ENCODE results near the gene OR11H7.
"Not testable (repeated sequence)": the region's sequence is repeated elsewhere in the genome, so short reads cannot be mapped to it uniquely, and the experiment has no call there.

OR11H7 gene

DNA sequence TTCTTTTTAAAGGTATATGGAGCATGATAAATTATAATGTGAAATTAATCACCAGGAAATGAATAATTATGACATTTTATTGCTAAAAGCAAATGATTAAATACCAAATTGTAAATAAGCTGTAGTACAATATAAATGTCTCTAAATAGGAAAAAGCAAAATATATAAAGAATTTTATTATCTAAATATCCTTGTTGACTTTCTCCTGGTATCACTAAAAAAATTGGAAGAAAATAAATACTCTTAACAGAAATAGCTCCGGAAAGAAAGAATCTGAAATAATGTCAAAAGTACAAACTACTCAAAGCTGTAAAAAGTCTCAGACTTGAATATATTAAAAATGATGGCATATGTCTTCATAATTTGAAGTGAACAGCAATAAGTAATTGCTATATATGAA lies at the start of gene OR11H7:
Gene OR11H7 (plus strand): TSS at position 301 of the 400 bp plus-strand sequence.
- no peak for DNase-seq

GRCh38 chr14:20179218-20179617 lies 49.6 kb upstream of the OR11H7 start:
- DNase-seq, result peak in 2 of 58 donors; percentile 1 to 13

DNA sequence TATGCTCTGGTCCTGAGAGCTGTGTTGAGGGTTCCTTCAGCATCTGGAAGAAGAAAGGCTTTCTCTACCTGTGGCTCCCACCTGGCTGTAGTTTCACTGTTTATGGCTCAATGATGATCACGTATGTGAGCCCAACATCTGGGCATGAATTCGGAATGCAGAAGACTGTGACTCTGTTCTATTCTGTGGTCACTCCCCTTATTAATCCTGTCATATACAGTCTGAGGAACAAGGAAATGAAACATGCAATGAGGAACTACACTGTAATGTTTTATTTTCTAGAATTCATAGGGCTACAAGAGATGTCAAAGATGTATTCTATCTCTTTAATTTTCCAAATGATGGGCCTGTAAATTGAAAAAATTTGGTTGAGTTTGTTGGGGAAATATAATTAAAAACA lies 48.9 kb upstream of the OR11H7 start:
- no peak for DNase-seq

GRCh38 chr14:20180486-20180885 lies 48.3 kb upstream of the OR11H7 start:
- no peak for DNase-seq

DNA sequence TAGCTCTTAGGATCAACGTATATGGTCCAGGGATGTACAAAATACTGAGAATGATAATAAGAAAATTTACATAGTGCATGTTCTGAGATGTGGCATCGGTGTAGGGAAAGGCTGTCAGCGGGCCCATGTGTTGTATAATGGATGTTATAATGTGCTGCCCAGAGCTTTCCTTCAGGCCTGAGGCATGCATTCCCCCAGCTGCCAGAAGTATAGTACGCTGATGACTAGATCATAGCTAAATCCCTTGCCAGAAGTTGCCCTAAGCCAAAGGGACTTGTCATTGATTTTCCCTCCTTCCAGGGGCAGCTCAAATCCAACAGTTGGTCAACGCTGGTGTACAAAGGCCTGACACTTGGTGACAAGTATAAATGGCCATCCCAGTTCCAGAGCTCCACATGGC lies 44.6 kb upstream of the OR11H7 start:
- DNase-seq, result no peak

DNA sequence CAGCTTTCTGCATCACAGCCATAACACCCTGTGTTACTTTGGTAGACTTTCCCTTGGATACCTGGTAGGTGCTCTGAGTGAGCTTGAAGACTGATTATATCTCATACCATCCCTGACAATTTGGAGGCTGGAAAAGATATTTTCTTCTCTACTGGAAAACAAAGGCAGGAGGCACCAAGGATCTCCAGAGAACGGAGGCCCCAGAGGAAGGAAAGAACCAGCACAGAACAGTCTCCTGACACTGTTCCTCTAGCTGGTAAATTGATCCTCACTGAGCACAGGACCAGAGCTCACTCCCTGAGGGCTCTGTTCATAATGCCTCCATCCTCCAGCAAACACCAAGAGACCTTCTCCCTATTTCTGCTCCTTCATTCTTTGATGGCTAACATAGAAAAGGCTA lies 38.2 kb upstream of the OR11H7 start, which contains the start of gene OR11G2:
Gene OR11G2 (plus strand): TSS at position 301 of the 400 bp plus-strand sequence. CDS start 6,542 bp downstream, outside the sequence.
- no peak for DNase-seq

GRCh38 chr14:20191396-20191795 lies 37.4 kb upstream of the OR11H7 start:
- no peak for DNase-seq

- DNase-seq, result peak in 1 of 58 donors; percentile 6
Observed at GRCh38 chr14:20194101-20194500, 34.7 kb upstream of the OR11H7 start.

GRCh38 chr14:20195170-20195569 lies 33.6 kb upstream of the OR11H7 start:
- not testable (repeated sequence) for DNase-seq

DNA sequence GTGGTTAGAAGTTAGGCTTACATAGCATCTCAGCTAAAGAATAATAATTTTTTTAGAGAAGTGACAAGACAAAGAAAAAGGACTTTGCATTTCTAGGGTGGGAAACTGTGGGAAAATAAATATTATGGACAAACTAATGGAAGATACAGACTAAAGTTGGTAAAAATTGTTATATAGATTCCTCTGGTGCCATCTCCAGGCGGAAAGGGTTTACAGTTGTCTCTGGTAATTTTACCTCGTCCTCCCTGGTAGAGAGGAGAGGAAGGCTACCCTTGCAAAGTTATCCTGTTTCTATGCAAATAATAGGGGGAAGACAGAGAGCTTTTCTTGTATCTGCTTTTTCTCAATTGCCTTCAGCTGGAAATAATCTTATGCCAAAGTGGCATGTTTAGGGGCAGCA lies 32.9 kb upstream of the OR11H7 start:
- DNase-seq, result no peak

- no peak for DNase-seq
Observed at GRCh38 chr14:20197459-20197858, 31.3 kb upstream of the OR11H7 start.

DNA sequence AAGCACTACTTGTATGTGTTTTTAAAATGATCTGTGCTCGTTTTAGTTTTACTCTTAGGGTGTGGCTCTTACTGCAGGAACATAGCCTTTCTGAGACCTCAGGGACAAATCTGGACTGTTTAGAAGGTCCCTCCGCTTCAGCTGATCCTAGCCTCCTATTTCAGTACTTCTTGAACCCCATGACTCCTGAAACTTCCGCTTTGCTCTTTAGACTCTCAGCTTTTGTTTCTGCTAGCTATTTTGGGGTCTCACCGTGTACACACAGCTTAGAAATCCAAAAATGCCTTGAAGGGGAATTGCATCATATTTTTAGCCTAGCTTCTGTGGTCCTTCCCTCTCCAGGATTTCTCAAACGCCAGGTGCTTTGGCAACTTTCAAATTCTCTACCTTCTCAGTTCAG lies 29.8 kb upstream of the OR11H7 start:
- DNase-seq, result no peak

- DNase-seq, result no peak
Observed at GRCh38 chr14:20204721-20205120, 24.1 kb upstream of the OR11H7 start.

DNA sequence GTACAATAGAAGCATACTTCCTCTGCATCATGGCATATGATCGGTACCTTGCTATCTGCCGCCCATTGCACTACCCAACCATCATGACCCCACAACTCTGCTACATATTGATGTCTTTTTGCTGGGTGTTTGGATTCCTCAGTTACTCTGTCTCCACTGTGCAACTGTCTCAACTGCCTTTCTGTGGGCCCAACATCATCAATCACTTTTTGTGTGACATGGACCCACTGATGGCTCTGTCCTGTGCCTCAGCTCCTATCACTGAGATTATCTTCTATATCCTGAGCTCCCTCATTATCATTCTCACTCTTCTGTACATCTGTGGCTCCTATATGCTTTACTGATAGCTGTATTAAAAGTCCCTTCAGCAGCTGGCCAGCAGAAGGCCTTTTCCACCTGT lies 19.2 kb upstream of the OR11H7 start:
- no peak for DNase-seq

- DNase-seq, result not testable (repeated sequence)
Observed at GRCh38 chr14:20212406-20212805, 16.4 kb upstream of the OR11H7 start.

- no peak for DNase-seq
Observed at GRCh38 chr14:20215196-20215595, 13.6 kb upstream of the OR11H7 start.

- no peak for DNase-seq
Observed at GRCh38 chr14:20219033-20219432, 9.7 kb upstream of the OR11H7 start.

- no peak for DNase-seq
Observed at GRCh38 chr14:20223410-20223809, 5.4 kb upstream of the OR11H7 start, which contains the start of gene OR11H6. TSS of gene OR11H6 (plus strand) at chr14:20223710. CDS start at chr14:20223710, 0 bp downstream.

GRCh38 chr14:20235415-20235814 lies 6.6 kb downstream of the OR11H7 start:
- DNase-seq, result not testable (repeated sequence)

DNA sequence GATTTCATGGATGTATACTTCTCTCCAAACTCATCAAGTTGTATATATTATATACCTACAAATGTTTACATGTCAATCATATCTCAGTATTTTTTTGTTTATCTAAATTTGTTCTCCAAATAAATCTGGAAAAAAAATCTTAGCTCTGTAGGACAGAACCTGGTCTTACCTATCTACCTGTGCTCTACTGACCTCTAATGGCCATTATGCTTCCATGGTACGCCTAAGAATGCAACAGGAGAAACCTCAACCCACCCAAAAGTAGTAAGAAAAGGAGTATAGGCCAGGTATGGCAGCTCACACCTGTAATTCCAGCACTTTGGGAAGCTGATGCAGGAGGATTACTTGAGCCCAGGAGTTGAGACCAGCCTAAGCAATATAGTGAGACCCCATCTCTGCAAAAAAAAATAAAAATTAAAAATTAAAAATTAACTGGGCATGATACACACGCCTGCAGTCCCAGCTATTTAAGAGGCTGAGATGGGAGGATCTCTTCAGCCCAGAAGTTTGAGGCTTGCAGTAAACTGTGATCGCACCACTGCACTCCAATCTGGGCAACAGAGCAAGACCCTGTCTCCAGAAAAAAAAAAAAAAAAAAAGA lies 19.0 kb downstream of the OR11H7 start:
- no peak for DNase-seq

DNA sequence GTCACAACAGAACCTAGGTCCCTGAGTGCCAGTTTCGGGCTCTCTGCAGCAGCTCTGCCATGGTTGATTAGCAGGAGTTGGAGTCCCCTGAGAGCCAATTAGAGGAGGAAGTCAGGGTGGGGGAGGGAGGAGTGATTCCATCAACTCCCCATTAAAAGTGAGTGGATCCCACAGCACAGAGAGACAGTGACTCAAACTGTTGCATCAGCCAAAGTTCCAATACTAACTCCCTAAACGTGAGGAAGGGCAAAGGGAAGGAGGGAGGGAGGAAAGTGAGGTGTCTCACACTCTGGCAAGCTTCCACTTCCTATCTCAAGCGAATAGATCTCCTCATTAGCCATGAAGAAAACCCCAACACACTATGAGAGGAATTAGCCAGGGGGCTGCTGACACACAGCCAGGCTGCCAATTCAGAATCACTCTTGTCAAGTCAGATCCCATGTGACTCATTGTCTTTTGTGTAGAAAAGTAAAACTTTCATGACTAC lies 33.9 kb downstream of the OR11H7 start:
- DNase-seq, result no peak

DNA sequence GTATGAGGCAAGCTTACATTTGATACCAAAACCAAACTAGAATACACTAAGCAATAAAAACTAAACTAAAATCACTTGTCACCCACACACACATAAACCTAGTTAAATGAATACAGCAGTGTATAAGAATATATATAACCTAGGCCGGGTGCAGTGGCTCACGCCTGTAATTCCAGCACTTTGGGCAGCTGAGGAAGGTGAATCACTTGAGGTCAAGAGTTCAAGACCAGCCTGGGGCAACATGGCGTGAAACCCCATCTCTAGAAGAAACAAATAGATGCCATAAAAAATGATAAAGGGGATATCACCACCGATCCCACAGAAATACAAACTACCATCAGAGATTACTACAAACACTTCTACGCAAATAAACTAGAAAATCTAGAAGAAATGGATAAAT lies 35.6 kb downstream of the OR11H7 start:
- not testable (repeated sequence) for DNase-seq

DNA sequence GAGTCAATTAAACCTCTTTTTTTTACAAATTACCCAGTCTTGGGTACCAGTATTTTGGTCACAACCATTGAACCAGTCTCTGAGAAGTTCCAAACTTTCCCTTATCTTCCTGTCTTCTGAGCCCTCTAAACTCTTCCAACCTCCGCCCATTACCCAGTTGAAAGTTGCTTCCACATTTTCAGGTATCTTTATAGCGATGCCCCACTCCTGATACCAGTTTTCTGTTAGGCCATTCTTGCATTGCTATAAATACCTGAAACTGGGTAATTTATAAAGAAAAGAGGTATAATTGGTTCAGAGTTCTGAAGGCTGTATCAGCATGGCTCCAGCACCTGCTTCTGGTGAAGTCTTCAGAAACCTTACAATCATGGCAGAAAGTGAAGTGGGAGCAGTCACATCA lies 45.3 kb downstream of the OR11H7 start:
- no peak for DNase-seq

DNA sequence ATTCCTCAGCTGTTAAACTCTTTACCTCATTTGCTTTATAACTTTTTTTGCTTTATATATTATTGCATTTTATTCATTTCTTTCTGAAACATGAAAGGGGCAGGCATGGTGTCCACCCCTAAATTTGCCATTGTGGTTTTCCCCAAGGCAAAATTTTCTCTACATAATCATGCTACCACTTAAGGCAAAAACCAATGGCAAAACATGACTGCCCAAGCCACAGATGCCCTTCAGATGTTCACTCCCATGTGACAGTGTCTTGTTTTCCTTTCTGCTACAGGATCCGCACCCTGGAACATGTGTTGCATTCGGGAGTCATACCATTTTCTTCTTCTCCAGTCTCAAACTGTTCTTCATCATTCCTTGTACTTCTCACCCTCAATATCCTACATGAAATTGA lies 48.6 kb downstream of the OR11H7 start:
- DNase-seq, result no peak

Data from anterior cingulate cortex (tissue), 58 donors.